Measurements from ENCODE around the gene MIAT.
A peak's percentile ranks its signal among the peaks of the same experiment; 100 is the strongest.

Gene MIAT

GRCh38 chr22:26632422-26633155, 24.8 kb upstream of the MIAT start:
- no peak for DNase-seq

- no peak for DNase-seq
Measured at GRCh38 chr22:26634189-26634588, 23.2 kb upstream of the MIAT start.

GRCh38 chr22:26635117-26635516, 22.3 kb upstream of the MIAT start:
- DNase-seq, result no peak

- no peak for DNase-seq
Measured at GRCh38 chr22:26636296-26636695, 21.1 kb upstream of the MIAT start.

- DNase-seq, result peak; percentile 78
Measured at GRCh38 chr22:26642465-26643417, 14.6 kb upstream of the MIAT start.

GRCh38 chr22:26643418-26644100, 13.8 kb upstream of the MIAT start:
- DNase-seq, result no peak

GRCh38 chr22:26646158-26646557, 11.2 kb upstream of the MIAT start:
- no peak for DNase-seq

GRCh38 chr22:26648011-26648497, 9.3 kb upstream of the MIAT start:
- peak; percentile 58 for DNase-seq

- DNase-seq, result no peak
Measured at GRCh38 chr22:26648528-26649388, 8.6 kb upstream of the MIAT start.

- DNase-seq, result no peak
Measured at GRCh38 chr22:26650722-26651421, 6.5 kb upstream of the MIAT start.

GRCh38 chr22:26651815-26652214, 5.6 kb upstream of the MIAT start:
- no peak for DNase-seq

GRCh38 chr22:26658161-26658560, 773 bp downstream of the MIAT start:
- DNase-seq, result no peak

GRCh38 chr22:26658671-26659478, 1.5 kb downstream of the MIAT start:
- peak; percentile 73 for DNase-seq

- DNase-seq, result no peak
Measured at GRCh38 chr22:26660356-26660755, 3.0 kb downstream of the MIAT start.

GRCh38 chr22:26660961-26661578, 3.7 kb downstream of the MIAT start:
- no peak for DNase-seq

- no peak for DNase-seq
Measured at GRCh38 chr22:26662160-26662559, 4.8 kb downstream of the MIAT start.

GRCh38 chr22:26663374-26663923, 6.1 kb downstream of the MIAT start:
- no peak for DNase-seq

GRCh38 chr22:26665813-26666231, 8.4 kb downstream of the MIAT start:
- DNase-seq, result no peak

GRCh38 chr22:26667140-26667539, 9.8 kb downstream of the MIAT start:
- DNase-seq, result no peak

GRCh38 chr22:26669060-26669481, 11.7 kb downstream of the MIAT start:
- DNase-seq, result no peak

Data from activated T-cell treated with anti-CD3 and anti-CD28 coated beads, Interleukin-2, amount 50 U/mL, for 1 hour (primary cell).